K562 (cell line): ENCODE data around the gene SNAP23. TPM values are rescaled to one million over a fixed set of nuclear protein-coding genes. Genes with fewer than 3 reads are reported as not detected.
A peak's percentile ranks its signal among the peaks of the same experiment; 100 is the strongest.

Experiments used
- BCL6 ChIP-seq: fragments of 250-450 bp; sonication (Bioruptor Pico); IDR thresholded peaks from 2 replicates; pipeline ENCODE4 v1.4.0; 2020
- CEBPG ChIP-seq, 3 experiments: fragments of 200-800 bp in 1 of 3; sonication (Bioruptor generic) in 1 of 3; sonication (generic) in 1 of 3; formaldehyde crosslinking in 1 of 3; IDR thresholded peaks in 2 of 3; conservative IDR thresholded peaks in 1 of 3; 2 replicates each; pipeline versions ENCODE4 v1.6.1 to v1.8.0; 2016 to 2022; ENCODE audit warnings: missing compliant biosample characterization in 2 of 3, missing genetic modification characterization in 2 of 3, mild to moderate bottlenecking in 1 of 3, missing genetic modification reagents in 1 of 3
- ETV5 ChIP-seq: sonication (generic); formaldehyde crosslinking; IDR thresholded peaks from 2 replicates; pipeline ENCODE4 v1.4.0; 2020; ENCODE audit warnings: low read depth, mild to moderate bottlenecking, missing genetic modification reagents
- NFYB ChIP-seq: IDR thresholded peaks from 2 replicates; pipeline ENCODE4 v1.6.1; 2011; ENCODE audit warnings: mild to moderate bottlenecking, moderate library complexity; ENCODE audit not compliant: insufficient read length; ENCODE audit errors: extremely low read depth
- NR0B1 ChIP-seq: fragments of 450-650 bp; IDR thresholded peaks from one replicate; pipeline ENCODE4 v1.6.1; 2018; ENCODE audit warnings: mild to moderate bottlenecking, moderate library complexity; ENCODE audit not compliant: partially characterized antibody
- SETDB1 ChIP-seq: IDR thresholded peaks from one replicate; pipeline ENCODE4 v1.6.1; 2012; ENCODE audit warnings: low read length, control low read depth, inconsistent platforms
- SPI1 ChIP-seq: IDR thresholded peaks from 2 replicates; pipeline ENCODE4 v1.6.1; 2011; ENCODE audit warnings: low read depth, low read length, control low read depth, borderline replicate concordance
- ZBTB2 ChIP-seq: fragments of 450-650 bp; IDR thresholded peaks from 2 replicates; pipeline ENCODE4 v1.6.1; 2016; ENCODE audit warnings: antibody characterized with exemption
- ZBTB40 ChIP-seq, 2 experiments: fragments of 450-650 bp in 1 of 2; sonication (generic) in 1 of 2; formaldehyde crosslinking in 1 of 2; IDR thresholded peaks; 2 replicates each; pipeline versions ENCODE4 v1.7.1 to v1.9.0; 2016 to 2022; ENCODE audit warnings: inconsistent platforms in 1 of 2, mild to moderate bottlenecking in 1 of 2, missing genetic modification reagents in 1 of 2
- ZNF184 ChIP-seq: sonication (generic); formaldehyde crosslinking; IDR thresholded peaks from 2 replicates; pipeline ENCODE4 v1.5.0; 2020; ENCODE audit warnings: missing genetic modification reagents
- ZNF212 ChIP-seq: fragments of 450-650 bp; formaldehyde crosslinking; IDR thresholded peaks from 2 replicates; pipeline ENCODE4 v1.4.0; 2020; ENCODE audit warnings: mild to moderate bottlenecking
- ZNF282 ChIP-seq: sonication (generic); formaldehyde crosslinking; IDR thresholded peaks from 2 replicates; pipeline ENCODE4 v1.8.1; 2023; ENCODE audit warnings: missing genetic modification reagents
- ZNF316 ChIP-seq: fragments of 450-650 bp; IDR thresholded peaks from 2 replicates; pipeline ENCODE4 v1.6.1; 2016
- ZNF778 ChIP-seq: fragments of 450-650 bp; formaldehyde crosslinking; IDR thresholded peaks from 2 replicates; pipeline ENCODE4 v1.4.0; 2020; ENCODE audit warnings: mild to moderate bottlenecking, moderate library complexity
- polyA plus RNA-seq, 8 experiments: library from polyadenylated mRNA; depleted of rRNA in 4 of 8; stranded (reverse) in 5 of 8; unstranded in 3 of 8; fragments of >200 nt; fragmentation: Nextera tagmentation in 2 of 8; fragmentation: Illumina TruSeq in 1 of 8; extraction: Ambion mirVana in 2 of 8; extraction: Trizol in 1 of 8; gene quantifications; 2 replicates each; pipeline versions ENCODE4 v1.2.1 to v1.2.3, GENCODE V29; 2011 to 2014; ENCODE audit warnings: inconsistent platforms in 1 of 8, missing spikeins in 1 of 8
- total RNA-seq, 7 experiments: library from RNA; depleted of rRNA in 6 of 7; stranded (reverse); fragments of >200 nt in 6 of 7; fragmentation: Illumina TruSeq in 2 of 7; extraction: Trizol in 2 of 7; gene quantifications; 2 replicates each; pipeline versions ENCODE4 v1.2.1 to v1.2.3, GENCODE V29; 2011 to 2021; ENCODE audit warnings: low replicate concordance in 1 of 7

The SNAP23 gene
- total and polyA plus RNA-seq, 9 of the 15 experiments (the other 6 are each of a cell fraction or from before 2014, with no cell fraction given) = 78.9 to 168 (median 117) TPM

- no peak for TF ChIP-seq NR0B1
- peak; percentile 7; the same call in 1 of the 2 replicates for TF ChIP-seq ETV5 (CRISPR knock-in tag)
- TF ChIP-seq CEBPG (CRISPR knock-in tag; IDR thresholded peaks at IDR 0.05) = no peak
- no peak for TF ChIP-seq CEBPG (tag; conservative IDR thresholded peaks at IDR 0.05 in 1 of 2, IDR thresholded peaks at IDR 0.05 in 1 of 2)
- TF ChIP-seq ZBTB40 (IDR thresholded peaks at IDR 0.05) = peak; percentile 100
- peak; percentile 100 for TF ChIP-seq ZBTB40 (CRISPR knock-in tag; IDR thresholded peaks at IDR 0.05)
- TF ChIP-seq BCL6 (CRISPR knock-in tag) = no peak
- TF ChIP-seq ZNF778 (CRISPR knock-in tag) = no peak
- TF ChIP-seq ZBTB2 = no peak; the same call in 1 of the 2 replicates
- no peak for TF ChIP-seq SPI1
- TF ChIP-seq ZNF212 (CRISPR knock-in tag) = no peak
- no peak for TF ChIP-seq SETDB1
- TF ChIP-seq ZNF184 (CRISPR knock-in tag) = no peak
- TF ChIP-seq ZNF282 (CRISPR knock-in tag) = no peak
- no peak for TF ChIP-seq ZNF316
- no peak for TF ChIP-seq NFYB
These were observed 4.5 kb upstream of the SNAP23 start, which contains the start of gene ZNF106 (continued) for GRCh38 chr15:42490671-42491538.
